Calu3 (cell line): ENCODE results near the gene SUN3. TPM values are rescaled to one million over a fixed set of nuclear protein-coding genes. Genes with fewer than 3 reads are reported as not detected.

Source experiments
- BruUV-seq: library from RNA; stranded (reverse); fragments of 400-500 nt; replicated peaks from 2 replicates; lab custom pipeline; 2021; lab: Mats Ljungman, UMichigan
- CTCF ChIA-PET: fragments of 300-600 bp; sonication (Branson Sonifier 250); formaldehyde crosslinking; loops from one replicate; lab custom pipeline; 2022; ENCODE audit warnings: antibody characterized with exemption; lab: Charles Lee
- DNase-seq: peaks from one replicate; pipeline ENCODE4 v3.0.0; 2022
- H3K27ac Mint-ChIP-seq: one replicate; pipeline ENCODE4 v1.8.0; 2022; ENCODE audit warnings: mixed read lengths; ENCODE audit not compliant: unreplicated experiment
- H3K27me3 Mint-ChIP-seq: one replicate; pipeline ENCODE4 v1.8.0; 2022; ENCODE audit warnings: mixed read lengths; ENCODE audit not compliant: unreplicated experiment
- H3K36me3 Mint-ChIP-seq: one replicate; pipeline ENCODE4 v1.8.0; 2022; ENCODE audit warnings: mild to moderate bottlenecking, moderate library complexity, mixed read lengths; ENCODE audit not compliant: insufficient read depth, unreplicated experiment
- H3K4me1 Mint-ChIP-seq: one replicate; pipeline ENCODE4 v1.8.0; 2022; ENCODE audit warnings: mild to moderate bottlenecking, low read depth, mixed read lengths; ENCODE audit not compliant: unreplicated experiment
- H3K4me3 Mint-ChIP-seq: one replicate; pipeline ENCODE4 v1.8.0; 2022; ENCODE audit warnings: mild to moderate bottlenecking, low read depth, moderate library complexity, mixed read lengths; ENCODE audit not compliant: unreplicated experiment
- H3K9me3 Mint-ChIP-seq: one replicate; pipeline ENCODE4 v1.8.0; 2022; ENCODE audit warnings: low read depth, mixed read lengths; ENCODE audit not compliant: unreplicated experiment
- CTCF ChIP-seq: fragments of 200-600 bp; IDR thresholded peaks from one replicate; pipeline ENCODE4 v1.8.0; 2022; ENCODE audit warnings: antibody characterized with exemption; ENCODE audit not compliant: unreplicated experiment
- intact Hi-C: fragments of 100-400 bp; cut with micrococcal nuclease; formaldehyde crosslinking; loops from one replicate; pipeline ENCODE4 v1.10.0; 2022; ENCODE audit not compliant: unreplicated experiment
- total RNA-seq: library from RNA; stranded (reverse); gene quantifications from 2 replicates; pipeline ENCODE4 v1.2.3, GENCODE V29; 2022

Gene SUN3
- total RNA-seq, 1 experiment from 2014 or later = 1.8 TPM

GRCh38 chr7:48041653-48041970, 12.7 kb upstream of the SUN3 start:
- no peak for DNase-seq
- Mint-ChIP-seq H3K36me3 (no peaks in the 10 kb centered on the region), H3K27ac (no peak overlapping the region), H3K9me3 (no peaks in the 10 kb centered on the region), H3K4me3 (no peak overlapping the region), H3K4me1 (peaks cover 3% of the 10 kb centered on the region), H3K27me3 (peaks cover 40% of the 10 kb centered on the region)
- CTCF ChIA-PET = no interaction called here
- no TSS peak for BruUV-seq
- intact Hi-C loops = no loop called here
- no peak for TF ChIP-seq CTCF

GRCh38 chr7:48040944-48041652, 12.2 kb upstream of the SUN3 start:
- Mint-ChIP-seq H3K4me1 (peaks cover 8% of the 10 kb centered on the region), H3K9me3 (no peaks in the 10 kb centered on the region), H3K27ac (no peak overlapping the region), H3K4me3 (no peak overlapping the region), H3K36me3 (peaks cover 3% of the 10 kb centered on the region), H3K27me3 (peaks cover 40% of the 10 kb centered on the region)
- no TSS peak for BruUV-seq
- TF ChIP-seq CTCF = no peak
- CTCF ChIA-PET = no interaction called here
- intact Hi-C loops = no loop called here
- DNase-seq = no peak

- Mint-ChIP-seq H3K9me3 (no peaks in the 10 kb centered on the region), H3K4me3 (no peak overlapping the region), H3K27me3 (peaks cover 30% of the 10 kb centered on the region), H3K4me1 (peaks cover 14% of the 10 kb centered on the region), H3K36me3 (peaks cover 14% of the 10 kb centered on the region), H3K27ac (no peak overlapping the region)
- no peak for TF ChIP-seq CTCF
- CTCF ChIA-PET = no interaction called here
- no peak for DNase-seq
- BruUV-seq = no TSS peak
- intact Hi-C loops = loop anchor here (5.0 kb wide), 1 partner anchor 47 kb away; no protein-coding TSS in a partner anchor
Measured at GRCh38 chr7:48038815-48039506, 10.1 kb upstream of the SUN3 start.

GRCh38 chr7:48035967-48036478, 7.1 kb upstream of the SUN3 start:
- intact Hi-C loops = loop anchor here (2.0 to 5.0 kb wide), 3 partner anchors 44 to 75 kb away; partner anchors contain the start of gene UPP1
- peaks cover 14% of the 10 kb centered on the region for H3K4me1 Mint-ChIP-seq
- CTCF ChIA-PET = interaction anchor here (0.9 to 1.3 kb wide), 3 partner anchors 53 to 57 kb away, joined by 3 to 4 read pairs (median 3); partner anchors contain the start of gene UPP1

More at GRCh38 chr7:48035967-48036478, 7.1 kb upstream of the SUN3 start:
- H3K4me3 Mint-ChIP-seq = peak overlapping the region; percentile 93
- peak; percentile 50 for DNase-seq
- peaks cover 30% of the 10 kb centered on the region for H3K27me3 Mint-ChIP-seq
- H3K36me3 Mint-ChIP-seq = peaks cover 14% of the 10 kb centered on the region
- no peak for TF ChIP-seq CTCF
- peak overlapping the region; percentile 80 for H3K27ac Mint-ChIP-seq
- no TSS peak for BruUV-seq
- H3K9me3 Mint-ChIP-seq = no peaks in the 10 kb centered on the region
